ENCODE data around the gene SERTAD1. TPM values are rescaled to one million over a fixed set of nuclear protein-coding genes. Genes with fewer than 3 reads are reported as not detected.

The SERTAD1 gene
- total and polyA plus RNA-seq, 2 of the 8 experiments (the other 6 are each of a cell fraction or from before 2014, with no cell fraction given) = 5.4 to 6.6 TPM

- Histone ChIP-seq H3K79me2 (ENCODE audit: control insufficient read depth in 1 of 2, insufficient read depth in 2 of 2, low read length in 2 of 2) (no peaks in the 10 kb centered on the region), H3K23me2 (ENCODE audit: low read depth, low read length) (peaks cover 7% of the 10 kb centered on the region; the same call in 1 of the 2 replicates), H2BK5ac (ENCODE audit: low read depth, low read length) (peak overlapping the region; percentile 21; the same call in 1 of the 2 replicates), H3K27ac (ENCODE audit: low read depth, low read length) (0 out of 2 replicates have a peak overlapping the region, but pooled peaks have one; percentile 19), H3K79me1 (ENCODE audit: low read depth, low read length) (no peaks in the 10 kb centered on the region), H2BK120ac (replicated peaks; ENCODE audit: low read depth, low read length) (no peak overlapping the region), H3K4me3 (ENCODE audit: extremely low read depth in 1 of 4, insufficient read depth in 2 of 4, low read depth in 3 of 4, low read length in 4 of 4) (no peak overlapping the region), H3K4me2 (ENCODE audit: insufficient read depth in 1 of 2, low read depth in 2 of 2, low read length in 2 of 2) (no peak overlapping the region), H3K36me3 (ENCODE audit: control insufficient read depth in 2 of 4, insufficient read depth in 4 of 4, low read length in 3 of 4) (no peaks in the 10 kb centered on the region), H2AFZ (ENCODE audit: low read length) (no peak overlapping the region), H4K8ac (ENCODE audit: extremely low read depth, insufficient read depth, low read length) (no peak overlapping the region; the same call in 1 of the 2 replicates), H4K5ac (ENCODE audit: insufficient read length, low read depth, low read length) (no peak overlapping the region), H4K20me1 (replicated peaks in 1 of 2; ENCODE audit: control insufficient read depth in 1 of 2, insufficient read depth in 2 of 2, low read length in 2 of 2) (no peaks in the 10 kb centered on the region), H3K56ac (replicated peaks; ENCODE audit: insufficient read length, low read depth, low read length) (no peak overlapping the region), H3K4ac (replicated peaks; ENCODE audit: insufficient read length, low read depth, low read length) (no peak overlapping the region), H2BK15ac (ENCODE audit: low read length) (peak overlapping the region; percentile 92; the same call in 1 of the 2 replicates), H3K4me1 (replicated peaks in 1 of 4; ENCODE audit: control insufficient read depth in 3 of 4, insufficient read depth in 4 of 4, low read length in 3 of 4) (peaks cover 5 to 13% (median 8%) of the 10 kb centered on the region in 4 experiments; a peak in 6 of 7 replicates), H2BK12ac (ENCODE audit: low read depth, low read length) (no peak overlapping the region), H2AK5ac (ENCODE audit: low read depth, low read length) (no peak overlapping the region), H2BK20ac (ENCODE audit: low read length) (0 out of 2 replicates have a peak overlapping the region, but pooled peaks have one; percentile 80), H3K9ac (replicated peaks in 1 of 4; ENCODE audit: extremely low read depth in 1 of 4, low read depth in 3 of 4, low read length in 3 of 4) (no peak overlapping the region), H4K91ac (replicated peaks; ENCODE audit: insufficient read length, low read length) (no peak overlapping the region), H3K14ac (ENCODE audit: insufficient read length) (no peak overlapping the region), H3K9me3 (ENCODE audit: insufficient read depth in 2 of 2, low read depth in 1 of 2, low read length in 1 of 2) (no peaks in the 10 kb centered on the region), H3K18ac (ENCODE audit: extremely low read depth, low read length) (no peak overlapping the region; the same call in 1 of the 2 replicates), H3K23ac (ENCODE audit: insufficient read length) (no peak overlapping the region), H3K27me3 (replicated peaks in 1 of 4; ENCODE audit: control insufficient read depth in 3 of 4, extremely low read depth in 1 of 4, insufficient read depth in 3 of 4, low read length in 3 of 4) (no peaks in the 10 kb centered on the region)
- WGBS, 2 experiments (ENCODE audit: extremely low coverage in 1 of 2, insufficient coverage in 1 of 2, insufficient read length in 1 of 2, insufficient replicate concordance in 2 of 2, low coverage in 1 of 2, low lambda C conversion rate in 2 of 2, missing lambda C conversion rate in 1 of 2) = 87% methylated on average over 22 of the region's 22 CpGs; no CpG with 5 or more reads in 1 of the 2 experiments
- CTCF ChIA-PET (ENCODE audit: partially characterized antibody) = interaction anchor here (0.6 to 5.1 kb wide), 5 partner anchors 12 to 755 kb away, joined by 3 to 41 read pairs (median 5); no protein-coding TSS in a partner anchor
- POLR2A ChIA-PET (ENCODE audit: partially characterized antibody) = interaction anchor here (0.9 to 6.4 kb wide), 6 partner anchors 10 to 52 kb away, joined by 3 to 27 read pairs (median 10); partner anchors contain the start of genes SERTAD1 and SERTAD3
- FAIRE-seq (no peak), DNase-seq (ENCODE audit: low read depth in 1 of 2, low spot score in 2 of 2) (no peak)
- TF ChIP-seq TAF1 (IDR thresholded peaks at IDR 0.05; ENCODE audit: low read depth, low read length) (no peak), KDM4A (IDR thresholded peaks at IDR 0.05; ENCODE audit: low read depth, low read length, severe bottlenecking) (no peak), JUND (IDR thresholded peaks at IDR 0.05; ENCODE audit: low read length) (no peak), EZH2 (IDR thresholded peaks at IDR 0.05; ENCODE audit: low read depth, low read length, severe bottlenecking) (no peak), SIN3A (conservative IDR thresholded peaks at IDR 0.05 in 1 of 2, IDR thresholded peaks at IDR 0.05 in 1 of 2; ENCODE audit: low read depth in 1 of 2, low read length in 2 of 2) (no peak)
Measured at GRCh38 chr19:40407714-40408597, 17.8 kb downstream of the SERTAD1 start.
